AG09319 (cell line): ENCODE measurements around the gene MRPL57.
"Not testable (repeated sequence)": the region's sequence is repeated elsewhere in the genome, so short reads cannot be mapped to it uniquely, and the experiment has no call there.

Source experiments
- DNase-seq: peaks from one replicate; pipeline ENCODE4 v3.0.0-alpha.2; 2010; ENCODE audit warnings: low read depth; ENCODE audit errors: extremely low read depth
- CTCF ChIP-seq: IDR thresholded peaks from 2 replicates; pipeline ENCODE4 v1.5.1; 2011; ENCODE audit warnings: low read depth, mild to moderate bottlenecking, inconsistent platforms, low read length, moderate library complexity

Gene MRPL57

GRCh38 chr13:21202767-21203531, 26.5 kb downstream of the MRPL57 start:
- no peak for TF ChIP-seq CTCF
- DNase-seq: no peak

GRCh38 chr13:21208652-21209154, 32.2 kb downstream of the MRPL57 start:
- DNase-seq: no peak
- TF ChIP-seq CTCF: no peak

GRCh38 chr13:21212138-21212775, 35.8 kb downstream of the MRPL57 start:
- no peak for DNase-seq
- no peak for TF ChIP-seq CTCF

GRCh38 chr13:21215419-21215818, 39.0 kb downstream of the MRPL57 start:
- not testable (repeated sequence) for DNase-seq

- DNase-seq: no peak
- no peak for TF ChIP-seq CTCF
These were observed 39.9 kb downstream of the MRPL57 start for GRCh38 chr13:21216332-21216731.

- no peak for DNase-seq
- TF ChIP-seq CTCF: no peak
These were observed 42.0 kb downstream of the MRPL57 start for GRCh38 chr13:21218351-21219035.

GRCh38 chr13:21219036-21219381, 42.6 kb downstream of the MRPL57 start:
- TF ChIP-seq CTCF: no peak

GRCh38 chr13:21219716-21220115, 43.3 kb downstream of the MRPL57 start:
- not testable (repeated sequence) for DNase-seq

More at GRCh38 chr13:21219036-21219381, 42.6 kb downstream of the MRPL57 start:
- DNase-seq: no peak
